Right cardiac atrium (tissue), 5 donors: ENCODE results near the gene PPFIA1. TPM values are rescaled to one million over a fixed set of nuclear protein-coding genes. Genes with fewer than 3 reads are reported as not detected.
"Not testable (repeated sequence)": the region's sequence is repeated elsewhere in the genome, so short reads cannot be mapped to it uniquely, and the experiment has no call there.

Source experiments
- ATAC-seq, 2 donors: fragments of 200-7000 bp; cut with Tn5 transposase; one replicate each; pipeline versions ENCODE4 v1.8.0 to v1.9.1; 2020; ENCODE audit warnings: moderate library complexity in 2 of 2, mild to moderate bottlenecking in 1 of 2
- DNase-seq, 3 donors: peaks; one replicate each; pipeline ENCODE4 v3.0.0-alpha.2; 2020
- H3K27ac ChIP-seq: one replicate; pipeline ENCODE4 v1.5.1; 2013; ENCODE audit warnings: mild to moderate bottlenecking, low read length, control low read depth, moderate library complexity
- H3K27me3 ChIP-seq: one replicate; pipeline ENCODE4 v1.6.1; 2013; ENCODE audit not compliant: control insufficient read depth, insufficient read depth
- H3K4me1 ChIP-seq: one replicate; pipeline ENCODE4 v1.6.1; 2013; ENCODE audit warnings: low read length; ENCODE audit not compliant: control insufficient read depth, insufficient read depth
- H3K4me3 ChIP-seq: one replicate; pipeline ENCODE4 v1.5.1; 2013; ENCODE audit warnings: low read length, control low read depth
- H3K9me3 ChIP-seq: one replicate; pipeline ENCODE4 v1.6.1; 2013; ENCODE audit warnings: low read length; ENCODE audit not compliant: control insufficient read depth
- WGBS: extraction: QIAGEN DNeasy Blood & Tissue Kit; methylation state at CpG from one replicate; pipeline ENCODE4 v1.1.7; 2013; 5-methylcytosine and 5-hydroxymethylcytosine counted together
- intact Hi-C, 4 donors: fragments of 100-400 bp; cut with DNase I; formaldehyde crosslinking; loops; one replicate each; pipeline versions ENCODE4 v1.11.0 to v1.14.0; 2022 to 2023
- polyA plus RNA-seq: library from polyadenylated mRNA; stranded (reverse); fragments of 200-250 nt; gene quantifications from one replicate; pipeline ENCODE4 v1.2.3, GENCODE V29; 2013
- total RNA-seq, 4 donors: library from RNA; stranded (reverse); fragmentation: NEBNext Ultra II Directional; extraction: Animal tissue kit (Norgen Biotek cat#: 25700); gene quantifications; one replicate each; pipeline ENCODE4 v1.2.1, GENCODE V29; 2021
- donor health status: healthy with polysubstance abuse.
- donor health status: DM: no; HTN: yes; CAD: no.
- donor health status: DM: no; HTN: no; CAD: no.
- donor health status: DM: no; HTN: yes; CAD: no; lungs with severe emphysema.
- donor health status: DM: yes; HTN: yes; CAD: no.

The PPFIA1 gene
- total and polyA plus RNA-seq, 5 donors, result 16.2 to 44.9 (median 37.7) TPM

- intact Hi-C loops, result no loop called here
- no peak for ATAC-seq
- no peaks in the 10 kb centered on the region for H3K4me1 ChIP-seq
- no peak overlapping the region for H3K4me3 ChIP-seq
- H3K27ac ChIP-seq, result no peak overlapping the region
- DNase-seq, result no peak
- no peaks in the 10 kb centered on the region for H3K9me3 ChIP-seq
- H3K27me3 ChIP-seq, result no peaks in the 10 kb centered on the region
- WGBS, result 93% methylated on average over 9 of the region's 9 CpGs
Measured at GRCh38 chr11:70378506-70379134, 108.1 kb downstream of the PPFIA1 start.

- H3K4me1 ChIP-seq, result no peaks in the 10 kb centered on the region
- no peak overlapping the region for H3K27ac ChIP-seq
- DNase-seq, result no peak
- no peaks in the 10 kb centered on the region for H3K9me3 ChIP-seq
- 94% methylated on average over 8 of the region's 8 CpGs for WGBS
- intact Hi-C loops, result no loop called here
- no peak overlapping the region for H3K4me3 ChIP-seq
- no peaks in the 10 kb centered on the region for H3K27me3 ChIP-seq
- ATAC-seq, result no peak
Measured at GRCh38 chr11:70381350-70381749, 110.9 kb downstream of the PPFIA1 start.

GRCh38 chr11:70381872-70382861 is 111.7 kb downstream of the PPFIA1 start:
- intact Hi-C loops, result no loop called here
- Histone ChIP-seq H3K4me3 (no peak overlapping the region), H3K27ac (no peak overlapping the region), H3K27me3 (no peaks in the 10 kb centered on the region), H3K4me1 (no peaks in the 10 kb centered on the region), H3K9me3 (no peaks in the 10 kb centered on the region)
- ATAC-seq (no peak), DNase-seq (no peak)
- WGBS, result 80% methylated on average over 15 of the region's 15 CpGs

GRCh38 chr11:70383664-70384565 is 113.4 kb downstream of the PPFIA1 start:
- H3K27me3 ChIP-seq, result no peaks in the 10 kb centered on the region
- no peak overlapping the region for H3K27ac ChIP-seq
- H3K9me3 ChIP-seq, result no peaks in the 10 kb centered on the region
- 86% methylated on average over 11 of the region's 11 CpGs for WGBS
- intact Hi-C loops, result no loop called here
- DNase-seq, result no peak
- no peaks in the 10 kb centered on the region for H3K4me1 ChIP-seq
- peak in 1 of 2 donors; percentile 26 for ATAC-seq
- no peak overlapping the region for H3K4me3 ChIP-seq

GRCh38 chr11:70384566-70385152 is 114.2 kb downstream of the PPFIA1 start:
- Histone ChIP-seq H3K27ac (no peak overlapping the region), H3K9me3 (no peaks in the 10 kb centered on the region), H3K4me3 (no peak overlapping the region), H3K4me1 (no peaks in the 10 kb centered on the region), H3K27me3 (no peaks in the 10 kb centered on the region)
- 88% methylated on average over 18 of the region's 18 CpGs for WGBS
- ATAC-seq, result peak in 1 of 2 donors; percentile 47
- no peak for DNase-seq
- intact Hi-C loops, result no loop called here

- Histone ChIP-seq H3K9me3 (no peaks in the 10 kb centered on the region), H3K4me1 (no peaks in the 10 kb centered on the region), H3K27ac (no peak overlapping the region), H3K4me3 (no peak overlapping the region), H3K27me3 (no peaks in the 10 kb centered on the region)
- ATAC-seq, result no peak
- 98% methylated on average over 4 of the region's 4 CpGs for WGBS
- no peak for DNase-seq
- intact Hi-C loops, result no loop called here
Measured at GRCh38 chr11:70387564-70387963, 117.1 kb downstream of the PPFIA1 start.

GRCh38 chr11:70389201-70389600 is 118.7 kb downstream of the PPFIA1 start:
- intact Hi-C loops, result no loop called here
- Histone ChIP-seq H3K27me3 (no peaks in the 10 kb centered on the region), H3K4me3 (no peak overlapping the region), H3K27ac (no peak overlapping the region), H3K9me3 (no peaks in the 10 kb centered on the region), H3K4me1 (no peaks in the 10 kb centered on the region)
- 85% methylated on average over 6 of the region's 6 CpGs for WGBS
- DNase-seq, result no peak
- ATAC-seq, result no peak

- intact Hi-C loops, H3K27me3 ChIP-seq, DNase-seq, H3K4me3 ChIP-seq, H3K9me3 ChIP-seq, H3K4me1 ChIP-seq, H3K27ac ChIP-seq, ATAC-seq: not testable (repeated sequence)
- 96% methylated on average over 7 of the region's 7 CpGs for WGBS
Measured at GRCh38 chr11:70390882-70391281, 120.4 kb downstream of the PPFIA1 start.

GRCh38 chr11:70394211-70394950 is 123.9 kb downstream of the PPFIA1 start:
- H3K9me3 ChIP-seq, result no peaks in the 10 kb centered on the region
- no peaks in the 10 kb centered on the region for H3K27me3 ChIP-seq
- intact Hi-C loops, result no loop called here
- no peak overlapping the region for H3K27ac ChIP-seq
- H3K4me1 ChIP-seq, result no peaks in the 10 kb centered on the region
- no peak overlapping the region for H3K4me3 ChIP-seq
- ATAC-seq, result no peak
- 93% methylated on average over 15 of the region's 15 CpGs for WGBS
- no peak for DNase-seq
